Measurements from ENCODE around the gene APOC3.

Gene APOC3

DNA sequence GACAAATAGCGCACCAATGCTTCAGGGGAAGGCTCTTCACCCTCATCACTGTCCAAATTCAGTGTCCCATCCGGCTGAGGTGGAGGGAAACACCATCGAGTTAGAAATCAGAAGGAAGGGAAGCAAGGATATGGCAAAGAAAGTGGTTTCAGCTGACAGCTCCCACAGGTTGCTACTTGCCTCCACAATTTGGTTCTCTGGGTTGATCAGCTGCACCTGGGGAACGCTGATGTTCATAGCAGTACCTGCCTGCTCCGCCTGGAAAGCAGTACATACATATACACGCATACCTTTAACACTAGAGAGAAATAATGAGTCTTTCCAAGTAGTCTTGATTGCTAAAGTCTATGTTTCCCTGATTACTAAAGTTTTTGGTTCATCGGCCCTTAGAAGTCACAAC, 45.5 kb downstream of the APOC3 start:
- no peak overlapping the region for H3K27ac ChIP-seq
- H3K4me1 ChIP-seq: peaks cover 6% of the 10 kb centered on the region
- H3K9me3 ChIP-seq (ENCODE audit: control insufficient read depth, low read length): no peaks in the 10 kb centered on the region
- H3K79me2 ChIP-seq: no peaks in the 10 kb centered on the region
- TF ChIP-seq, protein P1, sequence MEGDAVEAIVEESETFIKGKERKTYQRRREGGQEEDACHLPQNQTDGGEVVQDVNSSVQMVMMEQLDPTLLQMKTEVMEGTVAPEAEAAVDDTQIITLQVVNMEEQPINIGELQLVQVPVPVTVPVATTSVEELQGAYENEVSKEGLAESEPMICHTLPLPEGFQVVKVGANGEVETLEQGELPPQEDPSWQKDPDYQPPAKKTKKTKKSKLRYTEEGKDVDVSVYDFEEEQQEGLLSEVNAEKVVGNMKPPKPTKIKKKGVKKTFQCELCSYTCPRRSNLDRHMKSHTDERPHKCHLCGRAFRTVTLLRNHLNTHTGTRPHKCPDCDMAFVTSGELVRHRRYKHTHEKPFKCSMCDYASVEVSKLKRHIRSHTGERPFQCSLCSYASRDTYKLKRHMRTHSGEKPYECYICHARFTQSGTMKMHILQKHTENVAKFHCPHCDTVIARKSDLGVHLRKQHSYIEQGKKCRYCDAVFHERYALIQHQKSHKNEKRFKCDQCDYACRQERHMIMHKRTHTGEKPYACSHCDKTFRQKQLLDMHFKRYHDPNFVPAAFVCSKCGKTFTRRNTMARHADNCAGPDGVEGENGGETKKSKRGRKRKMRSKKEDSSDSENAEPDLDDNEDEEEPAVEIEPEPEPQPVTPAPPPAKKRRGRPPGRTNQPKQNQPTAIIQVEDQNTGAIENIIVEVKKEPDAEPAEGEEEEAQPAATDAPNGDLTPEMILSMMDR (IDR thresholded peaks at IDR 0.05): no peak
- H3K4me3 ChIP-seq (ENCODE audit: low read depth, low read length): no peak overlapping the region
- H3K36me3 ChIP-seq (ENCODE audit: control insufficient read depth, insufficient read depth, low read length): no peaks in the 10 kb centered on the region
- no peak overlapping the region for H3K9ac ChIP-seq
- no peak overlapping the region for H2AFZ ChIP-seq
- H3K27me3 ChIP-seq (ENCODE audit: control insufficient read depth, insufficient read depth, low read length): no peaks in the 10 kb centered on the region
- no peak overlapping the region for H3K4me2 ChIP-seq (ENCODE audit: low read length)

DNA sequence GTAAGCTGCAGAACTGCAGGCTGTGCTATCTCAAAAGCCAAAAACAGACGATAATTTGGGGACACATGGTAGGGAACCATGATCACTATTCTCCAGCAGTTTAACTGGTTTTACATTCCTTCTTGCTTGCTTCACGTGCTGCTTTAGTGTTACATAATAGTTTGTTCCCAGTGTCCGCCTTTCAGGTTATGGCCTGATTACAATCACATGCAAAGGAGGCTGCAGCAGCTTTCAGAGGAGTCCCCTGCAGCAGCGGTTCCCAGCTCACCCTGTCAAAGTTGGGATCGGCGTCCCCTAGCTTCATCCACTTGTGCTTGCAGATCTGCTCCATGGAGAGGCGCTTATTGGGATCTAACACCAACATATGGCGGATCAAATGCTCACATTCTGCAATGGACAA, 46.9 kb downstream of the APOC3 start:
- Histone ChIP-seq H3K27ac (peak overlapping the region; percentile 24), H3K4me2 (ENCODE audit: low read length) (peak overlapping the region; percentile 8), H3K4me1 (peaks cover 6% of the 10 kb centered on the region), H3K36me3 (ENCODE audit: control insufficient read depth, insufficient read depth, low read length) (no peaks in the 10 kb centered on the region), H3K9me3 (ENCODE audit: control insufficient read depth, low read length) (no peaks in the 10 kb centered on the region), H3K9ac (no peak overlapping the region), H3K79me2 (no peaks in the 10 kb centered on the region), H2AFZ (no peak overlapping the region), H3K27me3 (ENCODE audit: control insufficient read depth, insufficient read depth, low read length) (no peaks in the 10 kb centered on the region), H3K4me3 (ENCODE audit: low read depth, low read length) (no peak overlapping the region)
- TF ChIP-seq, protein P1 (IDR thresholded peaks at IDR 0.05): no peak

DNA sequence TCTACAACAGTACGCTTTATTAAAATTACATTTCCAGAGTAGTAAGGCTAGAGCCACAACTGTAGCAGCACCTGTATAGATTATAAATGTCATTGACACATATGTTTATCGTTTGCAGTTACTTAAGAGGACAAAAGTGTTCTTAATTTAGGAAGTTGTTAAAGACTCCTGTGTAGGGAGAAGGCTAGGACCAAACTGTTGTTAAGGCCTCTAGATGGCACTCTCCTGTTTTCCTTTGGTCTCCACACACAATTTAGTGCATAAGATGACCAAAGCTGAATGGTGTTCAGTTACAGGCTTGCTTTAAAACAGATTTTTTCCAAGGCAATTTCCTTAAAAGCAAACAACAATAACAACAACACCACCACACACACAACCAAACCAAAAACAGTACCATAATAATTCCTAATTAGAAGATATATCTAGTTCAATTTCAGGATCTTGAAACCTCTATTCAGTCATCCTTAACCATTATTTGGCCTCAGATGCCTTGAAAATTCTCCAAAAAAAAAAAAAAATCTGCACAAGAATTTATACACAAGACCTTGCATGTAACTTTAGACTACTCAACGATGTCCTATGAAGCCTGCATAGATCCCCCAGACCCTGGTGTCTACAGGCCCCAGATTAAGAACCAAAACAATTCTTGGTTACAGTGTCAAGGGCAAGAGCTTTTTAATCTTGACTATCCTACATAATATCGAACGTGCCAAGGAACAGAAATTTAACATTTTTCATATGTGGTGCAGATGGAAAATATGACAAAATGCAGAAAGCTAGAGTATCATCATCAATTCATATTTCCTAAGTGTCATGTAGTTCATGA, 50.3 kb downstream of the APOC3 start:
- H2AFZ ChIP-seq: no peak overlapping the region
- H3K27ac ChIP-seq: no peak overlapping the region
- peaks cover 6% of the 10 kb centered on the region for H3K4me1 ChIP-seq
- no peak overlapping the region for H3K4me3 ChIP-seq (ENCODE audit: low read depth, low read length)
- H3K36me3 ChIP-seq (ENCODE audit: control insufficient read depth, insufficient read depth, low read length): no peaks in the 10 kb centered on the region
- H3K27me3 ChIP-seq (ENCODE audit: control insufficient read depth, insufficient read depth, low read length): no peaks in the 10 kb centered on the region
- H3K4me2 ChIP-seq (ENCODE audit: low read length): no peak overlapping the region
- TF ChIP-seq, protein P1 (IDR thresholded peaks at IDR 0.05): peak; percentile 41
- H3K9me3 ChIP-seq (ENCODE audit: control insufficient read depth, low read length): no peaks in the 10 kb centered on the region
- no peaks in the 10 kb centered on the region for H3K79me2 ChIP-seq
- H3K9ac ChIP-seq: no peak overlapping the region

DNA sequence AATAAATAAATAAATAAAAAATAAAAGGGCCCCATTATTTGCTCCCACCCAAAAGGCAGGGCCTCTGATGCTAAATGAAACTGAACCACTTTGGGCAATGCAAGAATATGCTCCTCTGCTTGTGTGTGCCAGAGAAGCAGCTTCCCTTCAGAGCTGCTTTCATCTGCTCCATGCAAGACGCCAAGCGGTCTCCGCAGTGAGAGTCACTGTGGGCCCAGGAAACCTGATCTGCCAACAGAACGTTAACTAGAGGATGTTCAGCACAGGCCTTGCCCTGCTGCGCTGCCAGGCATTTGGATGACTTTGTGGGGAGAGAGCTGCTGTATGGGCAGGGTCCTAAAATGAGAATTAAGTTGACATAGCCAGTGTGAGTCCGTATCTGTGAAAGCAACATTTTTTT, 51.4 kb downstream of the APOC3 start:
- no peak overlapping the region for H3K27ac ChIP-seq
- H3K9me3 ChIP-seq (ENCODE audit: control insufficient read depth, low read length): no peaks in the 10 kb centered on the region
- no peak overlapping the region for H3K9ac ChIP-seq
- peaks cover 6% of the 10 kb centered on the region for H3K4me1 ChIP-seq
- H3K4me3 ChIP-seq (ENCODE audit: low read depth, low read length): no peak overlapping the region
- no peaks in the 10 kb centered on the region for H3K27me3 ChIP-seq (ENCODE audit: control insufficient read depth, insufficient read depth, low read length)
- TF ChIP-seq, protein P1 (IDR thresholded peaks at IDR 0.05): no peak
- H3K4me2 ChIP-seq (ENCODE audit: low read length): no peak overlapping the region
- no peak overlapping the region for H2AFZ ChIP-seq
- no peaks in the 10 kb centered on the region for H3K36me3 ChIP-seq (ENCODE audit: control insufficient read depth, insufficient read depth, low read length)
- H3K79me2 ChIP-seq: no peaks in the 10 kb centered on the region

DNA sequence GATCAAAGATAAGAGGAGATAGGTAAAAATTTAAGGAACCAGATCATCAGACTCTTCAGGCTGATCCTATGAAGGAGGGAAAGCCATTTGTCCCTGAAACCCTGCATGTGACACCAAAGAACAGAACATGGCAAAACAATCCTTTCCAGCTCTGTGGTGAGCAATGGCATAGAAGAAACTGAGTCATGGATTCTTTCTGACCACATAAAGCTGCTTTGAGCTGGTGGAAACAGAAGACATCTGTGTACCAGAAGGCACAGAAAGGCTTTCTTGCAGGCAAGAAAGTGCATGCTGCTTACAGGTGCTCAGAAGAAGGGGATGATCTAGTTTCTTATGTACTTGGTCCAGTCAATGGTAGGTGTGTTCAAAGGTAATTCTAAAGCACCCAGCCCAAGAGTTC, 52.7 kb downstream of the APOC3 start:
- Histone ChIP-seq H3K4me1 (no peaks in the 10 kb centered on the region), H3K4me3 (ENCODE audit: low read depth, low read length) (no peak overlapping the region), H3K4me2 (ENCODE audit: low read length) (no peak overlapping the region), H3K79me2 (no peaks in the 10 kb centered on the region), H3K27me3 (ENCODE audit: control insufficient read depth, insufficient read depth, low read length) (no peaks in the 10 kb centered on the region), H3K9me3 (ENCODE audit: control insufficient read depth, low read length) (no peaks in the 10 kb centered on the region), H3K36me3 (ENCODE audit: control insufficient read depth, insufficient read depth, low read length) (no peaks in the 10 kb centered on the region), H3K9ac (no peak overlapping the region), H3K27ac (no peak overlapping the region), H2AFZ (no peak overlapping the region)
- TF ChIP-seq, protein P1 (IDR thresholded peaks at IDR 0.05): no peak
